Measurements from ENCODE around the gene ZMYND8. TPM values are rescaled to one million over a fixed set of nuclear protein-coding genes. Genes with fewer than 3 reads are reported as not detected.

The ZMYND8 gene
- total and polyA plus RNA-seq, 4 donors = 14.2 to 46.4 (median 30.1) TPM

DNA sequence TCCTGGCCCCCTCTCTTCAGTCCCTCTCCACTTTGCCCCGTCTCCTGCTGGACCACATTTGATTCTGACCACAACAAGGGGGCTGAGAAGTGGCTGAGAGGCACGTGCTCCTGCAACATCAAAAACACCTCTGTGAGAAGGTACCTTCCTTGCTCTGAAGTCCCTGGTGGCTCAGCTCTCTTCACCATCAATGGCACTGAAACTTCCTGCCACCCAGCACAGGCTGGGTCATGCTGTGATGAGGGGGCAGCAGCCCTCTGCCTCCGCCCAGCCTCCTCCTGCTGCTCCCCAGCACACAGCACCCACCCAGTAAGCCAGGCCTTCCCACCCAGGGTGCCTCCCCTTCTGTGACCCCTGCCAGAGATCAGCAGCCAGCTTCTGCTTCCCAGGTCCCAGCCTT, 10.3 kb downstream of the ZMYND8 start:
- no peak for DNase-seq
- WGBS, 2 donors = 93 to 98% methylated on average over 3 of the region's 3 CpGs
- TF ChIP-seq, protein P1, sequence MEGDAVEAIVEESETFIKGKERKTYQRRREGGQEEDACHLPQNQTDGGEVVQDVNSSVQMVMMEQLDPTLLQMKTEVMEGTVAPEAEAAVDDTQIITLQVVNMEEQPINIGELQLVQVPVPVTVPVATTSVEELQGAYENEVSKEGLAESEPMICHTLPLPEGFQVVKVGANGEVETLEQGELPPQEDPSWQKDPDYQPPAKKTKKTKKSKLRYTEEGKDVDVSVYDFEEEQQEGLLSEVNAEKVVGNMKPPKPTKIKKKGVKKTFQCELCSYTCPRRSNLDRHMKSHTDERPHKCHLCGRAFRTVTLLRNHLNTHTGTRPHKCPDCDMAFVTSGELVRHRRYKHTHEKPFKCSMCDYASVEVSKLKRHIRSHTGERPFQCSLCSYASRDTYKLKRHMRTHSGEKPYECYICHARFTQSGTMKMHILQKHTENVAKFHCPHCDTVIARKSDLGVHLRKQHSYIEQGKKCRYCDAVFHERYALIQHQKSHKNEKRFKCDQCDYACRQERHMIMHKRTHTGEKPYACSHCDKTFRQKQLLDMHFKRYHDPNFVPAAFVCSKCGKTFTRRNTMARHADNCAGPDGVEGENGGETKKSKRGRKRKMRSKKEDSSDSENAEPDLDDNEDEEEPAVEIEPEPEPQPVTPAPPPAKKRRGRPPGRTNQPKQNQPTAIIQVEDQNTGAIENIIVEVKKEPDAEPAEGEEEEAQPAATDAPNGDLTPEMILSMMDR (IDR thresholded peaks at IDR 0.05; ENCODE audit: control extremely low read depth, extremely low read depth) = no peak
- ATAC-seq (ENCODE audit: insufficient read depth, low FRiP score) = no peak
- no peak overlapping the region for H3K27ac ChIP-seq (ENCODE audit: low read depth in 1 of 2, low read length in 1 of 2)
- peaks cover 2 to 13% (median 8%) of the 10 kb centered on the region in 4 donors for H3K36me3 ChIP-seq (ENCODE audit: control insufficient read depth in 4 of 4, insufficient read depth in 4 of 4, low read length in 4 of 4)
- H3K4me3 ChIP-seq = no peak overlapping the region
- H3K4me1 ChIP-seq (ENCODE audit: control insufficient read depth in 5 of 5, insufficient read depth in 5 of 5, low read length in 5 of 5) = peaks cover 8 to 35% (median 29%) of the 10 kb centered on the region in 5 donors
- no peaks in the 10 kb centered on the region for H3K9me3 ChIP-seq (ENCODE audit: control insufficient read depth in 4 of 4, insufficient read depth in 3 of 4, low read length in 3 of 4)
- peak overlapping the region in 1 of 2 donors; percentile 13 for H3K9ac ChIP-seq (ENCODE audit: insufficient read depth in 1 of 2, low read length in 2 of 2)
- H3K27me3 ChIP-seq (ENCODE audit: control insufficient read depth in 3 of 3, insufficient read depth in 3 of 3, low read length in 2 of 3) = no peaks in the 10 kb centered on the region

DNA sequence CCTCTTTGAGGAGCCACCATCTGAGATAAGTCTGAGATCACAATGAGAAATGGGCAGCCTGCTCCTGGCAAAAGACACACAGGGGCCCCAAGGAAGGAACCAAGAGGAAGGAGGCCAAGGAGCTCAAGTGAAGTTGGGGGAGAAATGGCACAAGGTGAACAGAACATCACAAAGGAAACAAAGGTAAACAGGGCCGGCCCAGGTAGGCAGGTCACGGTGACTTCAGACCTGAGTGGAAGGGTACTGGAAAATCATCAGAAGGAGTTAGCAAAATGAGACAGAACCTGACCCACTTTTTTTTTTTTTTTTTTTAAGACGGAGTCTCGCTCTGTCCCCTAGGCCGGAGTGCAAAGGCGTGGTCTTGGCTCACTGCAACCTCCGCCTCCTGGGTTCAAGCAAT, 11.3 kb downstream of the ZMYND8 start:
- no peak for ATAC-seq (ENCODE audit: insufficient read depth, low FRiP score)
- Histone ChIP-seq H3K36me3 (ENCODE audit: control insufficient read depth in 4 of 4, insufficient read depth in 4 of 4, low read length in 4 of 4) (peaks cover 2 to 13% (median 8%) of the 10 kb centered on the region in 4 donors), H3K4me3 (no peak overlapping the region), H3K27me3 (ENCODE audit: control insufficient read depth in 3 of 3, insufficient read depth in 3 of 3, low read length in 2 of 3) (no peaks in the 10 kb centered on the region), H3K9me3 (ENCODE audit: control insufficient read depth in 4 of 4, insufficient read depth in 3 of 4, low read length in 3 of 4) (no peaks in the 10 kb centered on the region), H3K27ac (ENCODE audit: low read depth in 1 of 2, low read length in 1 of 2) (no peak overlapping the region), H3K9ac (ENCODE audit: insufficient read depth in 1 of 2, low read length in 2 of 2) (no peak overlapping the region), H3K4me1 (ENCODE audit: control insufficient read depth in 5 of 5, insufficient read depth in 5 of 5, low read length in 5 of 5) (peaks cover 8 to 29% (median 20%) of the 10 kb centered on the region in 5 donors)
- 92 to 95% methylated on average over 7 of the region's 7 CpGs for WGBS, 2 donors
- DNase-seq = no peak
- TF ChIP-seq, protein P1 (IDR thresholded peaks at IDR 0.05; ENCODE audit: control extremely low read depth, extremely low read depth) = no peak

DNA sequence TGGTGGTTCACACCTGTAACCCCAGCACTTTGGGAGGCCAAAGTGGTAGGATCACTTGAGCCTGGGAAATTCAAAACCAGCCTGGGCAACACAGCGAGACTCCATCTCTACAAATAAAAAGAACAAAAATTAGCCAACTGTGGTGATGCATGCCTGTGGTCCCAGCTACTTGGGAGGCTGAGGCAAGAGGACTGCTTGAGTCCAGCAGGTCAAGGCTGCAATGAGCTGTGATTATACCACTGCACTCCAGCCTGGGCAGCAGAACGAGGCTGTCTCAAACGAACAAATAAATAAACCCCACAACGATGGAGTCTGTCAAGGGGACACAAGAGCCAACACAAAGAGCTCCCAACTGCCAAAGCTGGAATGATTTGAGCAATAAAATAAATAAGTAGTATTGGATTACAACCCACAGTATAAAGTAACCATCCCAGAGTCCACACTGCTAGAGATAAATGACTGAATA, 13.5 kb downstream of the ZMYND8 start:
- TF ChIP-seq, protein P1 (IDR thresholded peaks at IDR 0.05; ENCODE audit: control extremely low read depth, extremely low read depth) = no peak
- H3K9ac ChIP-seq (ENCODE audit: insufficient read depth in 1 of 2, low read length in 2 of 2) = no peak overlapping the region
- no peaks in the 10 kb centered on the region for H3K9me3 ChIP-seq (ENCODE audit: control insufficient read depth in 4 of 4, insufficient read depth in 3 of 4, low read length in 3 of 4)
- no peak overlapping the region for H3K4me3 ChIP-seq
- DNase-seq (peak in 2 of 3 donors; percentile 39 to 55), ATAC-seq (ENCODE audit: insufficient read depth, low FRiP score) (no peak)
- H3K27me3 ChIP-seq (ENCODE audit: control insufficient read depth in 3 of 3, insufficient read depth in 3 of 3, low read length in 2 of 3) = no peaks in the 10 kb centered on the region
- no peak overlapping the region for H3K27ac ChIP-seq (ENCODE audit: low read depth in 1 of 2, low read length in 1 of 2)
- 62 to 86% methylated on average over 4 of the region's 4 CpGs for WGBS, 2 donors
- peaks cover under 1 to 13% (median 9%) of the 10 kb centered on the region in 4 donors for H3K36me3 ChIP-seq (ENCODE audit: control insufficient read depth in 4 of 4, insufficient read depth in 4 of 4, low read length in 4 of 4)
- H3K4me1 ChIP-seq (ENCODE audit: control insufficient read depth in 5 of 5, insufficient read depth in 5 of 5, low read length in 5 of 5) = peaks cover 0 to 9% (median 4%) of the 10 kb centered on the region in 5 donors

DNA sequence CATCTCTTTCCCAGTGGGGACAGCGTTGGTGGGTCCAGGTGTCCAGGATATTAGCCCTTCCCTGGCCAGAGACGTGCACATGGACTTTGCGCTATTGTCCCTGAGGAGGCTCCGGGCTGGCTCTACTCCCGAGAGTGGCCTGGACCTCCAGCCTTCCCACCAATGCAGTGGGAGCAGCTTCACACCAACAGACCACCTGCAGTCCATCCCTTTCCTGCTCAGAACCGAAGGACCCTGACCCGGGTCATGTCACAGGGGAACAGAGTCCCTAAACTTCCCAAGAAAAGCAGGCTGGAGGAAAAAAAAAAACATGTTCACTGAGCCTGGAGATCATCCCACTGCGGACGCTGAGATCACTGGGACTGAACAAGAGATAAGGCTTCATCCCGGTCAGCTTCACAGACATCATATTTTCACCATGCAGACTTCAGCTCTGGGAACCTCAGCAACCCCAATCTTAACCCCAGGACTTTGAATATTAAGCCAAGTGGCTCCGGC, 18.3 kb downstream of the ZMYND8 start:
- peaks cover 0 to 16% (median 7%) of the 10 kb centered on the region in 5 donors for H3K4me1 ChIP-seq (ENCODE audit: control insufficient read depth in 5 of 5, insufficient read depth in 5 of 5, low read length in 5 of 5)
- H3K27ac ChIP-seq (ENCODE audit: low read depth in 1 of 2, low read length in 1 of 2) = peak overlapping the region in 1 of 2 donors; percentile 17
- H3K4me3 ChIP-seq = no peak overlapping the region
- 91 to 94% methylated on average over 11 of the region's 11 CpGs for WGBS, 2 donors
- no peaks in the 10 kb centered on the region for H3K9me3 ChIP-seq (ENCODE audit: control insufficient read depth in 4 of 4, insufficient read depth in 3 of 4, low read length in 3 of 4)
- ATAC-seq (ENCODE audit: insufficient read depth, low FRiP score) = no peak
- DNase-seq = no peak
- H3K27me3 ChIP-seq (ENCODE audit: control insufficient read depth in 3 of 3, insufficient read depth in 3 of 3, low read length in 2 of 3) = no peaks in the 10 kb centered on the region
- no peak overlapping the region for H3K9ac ChIP-seq (ENCODE audit: insufficient read depth in 1 of 2, low read length in 2 of 2)
- H3K36me3 ChIP-seq (ENCODE audit: control insufficient read depth in 4 of 4, insufficient read depth in 4 of 4, low read length in 4 of 4) = peaks cover 0 to 9% (median 4%) of the 10 kb centered on the region in 4 donors
- TF ChIP-seq, protein P1 (IDR thresholded peaks at IDR 0.05; ENCODE audit: control extremely low read depth, extremely low read depth) = no peak
